ENCODE data around the gene CACNA2D3.
A peak's percentile ranks its signal among the peaks of the same experiment; 100 is the strongest.

CACNA2D3 gene

GRCh38 chr3:54600441-54601204, 478.3 kb downstream of the CACNA2D3 start:
- no peak for DNase-seq (ENCODE audit: low read depth, low spot score)
- TF ChIP-seq FOXP2 (optimal IDR thresholded peaks at IDR 0.05; ENCODE audit: control extremely low read depth, extremely low read length, insufficient read depth) (no peak), EZH2 (IDR thresholded peaks at IDR 0.05) (no peak), POLR2AphosphoS5 (IDR thresholded peaks at IDR 0.05; ENCODE audit: borderline replicate concordance, low read depth, low read length) (no peak)
- H3K36me3 ChIP-seq (ENCODE audit: insufficient read depth, low read length) = no peaks in the 10 kb centered on the region
- no peaks in the 10 kb centered on the region for H3K9me3 ChIP-seq (ENCODE audit: low read depth, low read length)
- H3K4me3 ChIP-seq = no peak overlapping the region
- H3K9ac ChIP-seq (ENCODE audit: insufficient read length) = no peak overlapping the region
- no peak overlapping the region for H3K27ac ChIP-seq

- Histone ChIP-seq H3K36me3 (ENCODE audit: insufficient read depth, low read length) (no peaks in the 10 kb centered on the region), H3K9me3 (ENCODE audit: low read depth, low read length) (no peaks in the 10 kb centered on the region), H3K4me3 (no peak overlapping the region), H3K9ac (ENCODE audit: insufficient read length) (no peak overlapping the region), H3K27ac (no peak overlapping the region)
- no peak for TF ChIP-seq POLR2AphosphoS5 (IDR thresholded peaks at IDR 0.05; ENCODE audit: borderline replicate concordance, low read depth, low read length)
- TF ChIP-seq FOXP2 (optimal IDR thresholded peaks at IDR 0.05; ENCODE audit: control extremely low read depth, extremely low read length, insufficient read depth) = no peak
- DNase-seq (ENCODE audit: low read depth, low spot score) = no peak
Measured at GRCh38 chr3:54604495-54604894, 482.1 kb downstream of the CACNA2D3 start.

- TF ChIP-seq FOXP2 (optimal IDR thresholded peaks at IDR 0.05; ENCODE audit: control extremely low read depth, extremely low read length, insufficient read depth) (no peak), POLR2AphosphoS5 (IDR thresholded peaks at IDR 0.05; ENCODE audit: borderline replicate concordance, low read depth, low read length) (no peak), EZH2 (IDR thresholded peaks at IDR 0.05) (no peak)
- Histone ChIP-seq H3K9ac (ENCODE audit: insufficient read length) (no peak overlapping the region), H3K27ac (no peak overlapping the region), H3K9me3 (ENCODE audit: low read depth, low read length) (no peaks in the 10 kb centered on the region), H3K4me3 (no peak overlapping the region), H3K36me3 (ENCODE audit: insufficient read depth, low read length) (no peaks in the 10 kb centered on the region)
- no peak for DNase-seq (ENCODE audit: low read depth, low spot score)
Measured at GRCh38 chr3:54608041-54608440, 485.7 kb downstream of the CACNA2D3 start.

- Histone ChIP-seq H3K27ac (no peak overlapping the region), H3K9ac (ENCODE audit: insufficient read length) (no peak overlapping the region), H3K36me3 (ENCODE audit: insufficient read depth, low read length) (no peaks in the 10 kb centered on the region), H3K9me3 (ENCODE audit: low read depth, low read length) (no peaks in the 10 kb centered on the region), H3K4me3 (no peak overlapping the region)
- no peak for TF ChIP-seq FOXP2 (optimal IDR thresholded peaks at IDR 0.05; ENCODE audit: control extremely low read depth, extremely low read length, insufficient read depth)
- no peak for TF ChIP-seq POLR2AphosphoS5 (IDR thresholded peaks at IDR 0.05; ENCODE audit: borderline replicate concordance, low read depth, low read length)
- TF ChIP-seq EZH2 (IDR thresholded peaks at IDR 0.05) = no peak
- no peak for DNase-seq (ENCODE audit: low read depth, low spot score)
Measured at GRCh38 chr3:54619053-54619452, 496.7 kb downstream of the CACNA2D3 start.

- Histone ChIP-seq H3K27ac (no peak overlapping the region), H3K9me3 (ENCODE audit: low read depth, low read length) (no peaks in the 10 kb centered on the region), H3K9ac (ENCODE audit: insufficient read length) (no peak overlapping the region), H3K36me3 (ENCODE audit: insufficient read depth, low read length) (no peaks in the 10 kb centered on the region), H3K4me3 (no peak overlapping the region)
- DNase-seq (ENCODE audit: low read depth, low spot score) = no peak
- no peak for TF ChIP-seq EZH2 (IDR thresholded peaks at IDR 0.05)
- no peak for TF ChIP-seq POLR2AphosphoS5 (IDR thresholded peaks at IDR 0.05; ENCODE audit: borderline replicate concordance, low read depth, low read length)
- no peak for TF ChIP-seq FOXP2 (optimal IDR thresholded peaks at IDR 0.05; ENCODE audit: control extremely low read depth, extremely low read length, insufficient read depth)
Measured at GRCh38 chr3:54619531-54619930, 497.2 kb downstream of the CACNA2D3 start.

- TF ChIP-seq FOXP2 (optimal IDR thresholded peaks at IDR 0.05; ENCODE audit: control extremely low read depth, extremely low read length, insufficient read depth) (no peak), EZH2 (IDR thresholded peaks at IDR 0.05) (no peak), POLR2AphosphoS5 (IDR thresholded peaks at IDR 0.05; ENCODE audit: borderline replicate concordance, low read depth, low read length) (no peak)
- no peak overlapping the region for H3K27ac ChIP-seq
- DNase-seq (ENCODE audit: low read depth, low spot score) = peak; percentile 16
- H3K36me3 ChIP-seq (ENCODE audit: insufficient read depth, low read length) = no peaks in the 10 kb centered on the region
- no peaks in the 10 kb centered on the region for H3K9me3 ChIP-seq (ENCODE audit: low read depth, low read length)
- H3K9ac ChIP-seq (ENCODE audit: insufficient read length) = no peak overlapping the region
- H3K4me3 ChIP-seq = no peak overlapping the region
Measured at GRCh38 chr3:54621184-54621583, 498.8 kb downstream of the CACNA2D3 start.

- Histone ChIP-seq H3K9ac (ENCODE audit: insufficient read length) (no peak overlapping the region), H3K27ac (no peak overlapping the region), H3K4me3 (no peak overlapping the region), H3K36me3 (ENCODE audit: insufficient read depth, low read length) (no peaks in the 10 kb centered on the region), H3K9me3 (ENCODE audit: low read depth, low read length) (no peaks in the 10 kb centered on the region)
- TF ChIP-seq POLR2AphosphoS5 (IDR thresholded peaks at IDR 0.05; ENCODE audit: borderline replicate concordance, low read depth, low read length) (no peak), FOXP2 (optimal IDR thresholded peaks at IDR 0.05; ENCODE audit: control extremely low read depth, extremely low read length, insufficient read depth) (no peak), EZH2 (IDR thresholded peaks at IDR 0.05) (no peak)
- no peak for DNase-seq (ENCODE audit: low read depth, low spot score)
Measured at GRCh38 chr3:54622678-54623077, 500.3 kb downstream of the CACNA2D3 start.

- no peak for TF ChIP-seq POLR2AphosphoS5 (IDR thresholded peaks at IDR 0.05; ENCODE audit: borderline replicate concordance, low read depth, low read length)
- TF ChIP-seq FOXP2 (optimal IDR thresholded peaks at IDR 0.05; ENCODE audit: control extremely low read depth, extremely low read length, insufficient read depth) = no peak
- TF ChIP-seq EZH2 (IDR thresholded peaks at IDR 0.05) = no peak
Measured at GRCh38 chr3:54625805-54626787, 503.7 kb downstream of the CACNA2D3 start.

More at GRCh38 chr3:54625805-54626787, 503.7 kb downstream of the CACNA2D3 start:
- no peak for DNase-seq (ENCODE audit: low read depth, low spot score)
- no peak overlapping the region for H3K27ac ChIP-seq
- no peaks in the 10 kb centered on the region for H3K36me3 ChIP-seq (ENCODE audit: insufficient read depth, low read length)
- H3K9ac ChIP-seq (ENCODE audit: insufficient read length) = no peak overlapping the region
- no peaks in the 10 kb centered on the region for H3K9me3 ChIP-seq (ENCODE audit: low read depth, low read length)
- H3K4me3 ChIP-seq = no peak overlapping the region
